Liver (tissue), 9 donors: ENCODE measurements around the gene TGIF2. TPM values are rescaled to one million over a fixed set of nuclear protein-coding genes. Genes with fewer than 3 reads are reported as not detected.

Source experiments
- DNase-seq: peaks from one replicate; pipeline ENCODE4 v3.0.0-alpha.2; 2017; ENCODE audit warnings: low spot score
- H3K27ac ChIP-seq, 2 donors: one replicate each; pipeline ENCODE4 v1.7.0; 2013; ENCODE audit warnings: inconsistent platforms in 2 of 2, low read length in 2 of 2, control low read depth in 1 of 2, low read depth in 1 of 2, mild to moderate bottlenecking in 1 of 2
- H3K27me3 ChIP-seq, 4 donors: one replicate each; pipeline versions ENCODE4 v1.6.1 to v1.7.0; 2013; ENCODE audit warnings: low read length in 3 of 4, inconsistent platforms in 1 of 4, mild to moderate bottlenecking in 1 of 4, moderate library complexity in 1 of 4; ENCODE audit not compliant: control insufficient read depth in 4 of 4, insufficient read depth in 4 of 4
- H3K36me3 ChIP-seq, 4 donors: one replicate each; pipeline versions ENCODE4 v1.6.1 to v1.7.0; 2013; ENCODE audit warnings: low read length in 3 of 4, mild to moderate bottlenecking in 3 of 4, low read depth in 1 of 4, moderate library complexity in 1 of 4; ENCODE audit not compliant: control insufficient read depth in 4 of 4, insufficient read depth in 3 of 4
- H3K4me1 ChIP-seq, 4 donors: one replicate each; pipeline versions ENCODE4 v1.6.1 to v1.7.0; 2013; ENCODE audit warnings: low read length in 3 of 4, mild to moderate bottlenecking in 3 of 4, moderate library complexity in 1 of 4; ENCODE audit not compliant: control insufficient read depth in 4 of 4, insufficient read depth in 4 of 4
- H3K4me3 ChIP-seq, 3 donors: one replicate each; pipeline versions ENCODE4 v1.6.1 to v1.7.0; 2013; ENCODE audit warnings: low read length in 3 of 3, control low read depth in 1 of 3, low read depth in 1 of 3, mild to moderate bottlenecking in 1 of 3
- H3K9ac ChIP-seq, 2 donors: one replicate each; pipeline ENCODE4 v1.7.0; 2013; ENCODE audit warnings: low read length in 2 of 2, mild to moderate bottlenecking in 2 of 2, moderate library complexity in 2 of 2, control low read depth in 1 of 2, low read depth in 1 of 2
- H3K9me3 ChIP-seq, 4 donors: one replicate each; pipeline versions ENCODE4 v1.6.1 to v1.7.0; 2013; ENCODE audit warnings: low read length in 3 of 4; ENCODE audit not compliant: control insufficient read depth in 4 of 4
- ATF3 ChIP-seq: IDR thresholded peaks from 2 replicates; pipeline ENCODE4 v1.6.1; 2016; ENCODE audit warnings: antibody characterized with exemption
- CTCF ChIP-seq: fragments of 150-350 bp; IDR thresholded peaks from 2 replicates; pipeline ENCODE4 v1.5.1; 2017; ENCODE audit warnings: improper control_type of control experiment, low read depth, low read length; ENCODE audit not compliant: missing input control
- EGR1 ChIP-seq, 2 donors: IDR thresholded peaks; 2 replicates each; pipeline ENCODE4 v1.6.1; 2016 to 2018; ENCODE audit warnings: antibody characterized with exemption in 2 of 2, low read depth in 2 of 2
- FOXA1 ChIP-seq: IDR thresholded peaks from 2 replicates; pipeline ENCODE4 v1.6.1; 2016; ENCODE audit warnings: antibody characterized with exemption
- GABPA ChIP-seq, 2 donors: IDR thresholded peaks in 1 of 2; conservative IDR thresholded peaks in 1 of 2; 2 replicates each; pipeline ENCODE4 v1.6.1; 2016; ENCODE audit warnings: antibody characterized with exemption in 2 of 2, mild to moderate bottlenecking in 1 of 2, moderate library complexity in 1 of 2
- HNF4A ChIP-seq, 2 donors: conservative IDR thresholded peaks; 2 replicates each; pipeline ENCODE4 v1.6.1; 2016; ENCODE audit warnings: antibody characterized with exemption in 2 of 2, mild to moderate bottlenecking in 2 of 2
- HNF4G ChIP-seq: IDR thresholded peaks from 2 replicates; pipeline ENCODE4 v1.6.1; 2016; ENCODE audit warnings: antibody characterized with exemption
- JUND ChIP-seq, 2 donors: IDR thresholded peaks; 2 replicates each; pipeline ENCODE4 v1.6.1; 2016; ENCODE audit warnings: antibody characterized with exemption in 2 of 2
- NR2F2 ChIP-seq: IDR thresholded peaks from 2 replicates; pipeline ENCODE4 v1.6.1; 2016; ENCODE audit warnings: antibody characterized with exemption
- RAD21 ChIP-seq, 2 donors: IDR thresholded peaks; 2 replicates each; pipeline ENCODE4 v1.6.1; 2016; ENCODE audit warnings: antibody characterized with exemption in 2 of 2, mild to moderate bottlenecking in 2 of 2
- RXRA ChIP-seq, 2 donors: IDR thresholded peaks; 2 replicates each; pipeline ENCODE4 v1.6.1; 2017 to 2018; ENCODE audit warnings: antibody characterized with exemption in 2 of 2, mild to moderate bottlenecking in 1 of 2
- SP1 ChIP-seq: IDR thresholded peaks from 2 replicates; pipeline ENCODE4 v1.6.1; 2018; ENCODE audit warnings: antibody characterized with exemption, mild to moderate bottlenecking
- TAF1 ChIP-seq: conservative IDR thresholded peaks from 2 replicates; pipeline ENCODE4 v1.6.1; 2016; ENCODE audit warnings: antibody characterized with exemption, mild to moderate bottlenecking
- YY1 ChIP-seq: IDR thresholded peaks from 2 replicates; pipeline ENCODE4 v1.6.1; 2016; ENCODE audit warnings: antibody characterized with exemption, mild to moderate bottlenecking
- ZBTB33 ChIP-seq: IDR thresholded peaks from 2 replicates; pipeline ENCODE4 v1.6.1; 2016; ENCODE audit warnings: antibody characterized with exemption
- WGBS: extraction: QIAGEN DNeasy Blood & Tissue Kit; methylation state at CpG from one replicate; pipeline ENCODE4 v1.1.7; 2013; 5-methylcytosine and 5-hydroxymethylcytosine counted together
- polyA plus RNA-seq, 2 donors: library from polyadenylated mRNA; stranded (reverse) in 1 of 2; unstranded in 1 of 2; fragments of 200-250 nt in 1 of 2; fragments of >200 nt in 1 of 2; fragmentation: Nextera tagmentation in 1 of 2; extraction: Ambion mirVana in 1 of 2; gene quantifications; one replicate each; pipeline versions ENCODE4 v1.2.1 to v1.2.3, GENCODE V29; 2013 to 2015
- total RNA-seq, 2 donors: library from RNA; depleted of rRNA; stranded (reverse); fragments of >200 nt; gene quantifications; one replicate each; pipeline ENCODE4 v1.2.3, GENCODE V29; 2014
- donor health status: healthy.
- donor health status: healthy.
- donor health status: healthy.
- donor health status: healthy.
- donor health status: healthy.

Gene TGIF2
- total and polyA plus RNA-seq, 4 donors = 3.7 to 7.9 (median 4.3) TPM

GRCh38 chr20:36541227-36541767 is 32.1 kb upstream of the TGIF2 start, which contains the start of gene MYL9:
Gene MYL9, plus strand, starts transcription at chr20:36541519. Its CDS starts 3,366 bp downstream, at chr20:36544885.
- H3K4me1 ChIP-seq = peaks cover 0 to 8% (median 0%) of the 10 kb centered on the region in 4 donors
- TF ChIP-seq HNF4A (conservative IDR thresholded peaks at IDR 0.05) = no peak
- TF ChIP-seq YY1 = no peak
- no peak for TF ChIP-seq GABPA (IDR thresholded peaks at IDR 0.05 in 1 of 2, conservative IDR thresholded peaks at IDR 0.05 in 1 of 2)
- TF ChIP-seq ZBTB33 = no peak
- no peak for TF ChIP-seq JUND (IDR thresholded peaks at IDR 0.05)
- TF ChIP-seq EGR1 (IDR thresholded peaks at IDR 0.05; ENCODE audit: low read depth in 2 of 2) = no peak
- no peak for TF ChIP-seq TAF1
- TF ChIP-seq ATF3 = no peak
- no peak for TF ChIP-seq CTCF
- no peak for TF ChIP-seq RAD21 (IDR thresholded peaks at IDR 0.05)
- no peak for TF ChIP-seq FOXA1
- no peak for TF ChIP-seq SP1
- no peak for TF ChIP-seq HNF4G
- WGBS = 23% methylated on average over 41 of the region's 41 CpGs

GRCh38 chr20:36541768-36542488 is 31.5 kb upstream of the TGIF2 start:
- WGBS = 68% methylated on average over 14 of the region's 14 CpGs
- Histone ChIP-seq H3K4me3 (peak overlapping the region in 1 of 3 donors; percentile 18), H3K9me3 (no peaks in the 10 kb centered on the region), H3K36me3 (no peaks in the 10 kb centered on the region), H3K27ac (peak overlapping the region; percentile 57 to 79), H3K27me3 (no peaks in the 10 kb centered on the region), H3K4me1 (peaks cover 0 to 8% (median 0%) of the 10 kb centered on the region in 4 donors), H3K9ac (no peak overlapping the region)
- DNase-seq = no peak
- TF ChIP-seq TAF1 (no peak), RXRA (IDR thresholded peaks at IDR 0.05) (peak in 1 of 2 donors; percentile 5), NR2F2 (peak; percentile 32)

More at GRCh38 chr20:36541227-36541767, 32.1 kb upstream of the TGIF2 start, which contains the start of gene MYL9:
- Histone ChIP-seq H3K27me3 (no peaks in the 10 kb centered on the region), H3K36me3 (no peaks in the 10 kb centered on the region), H3K27ac (peak within 1 kb of the TSS; percentile 57 to 79), H3K9ac (no peak within 1 kb of the TSS), H3K4me3 (peak within 1 kb of the TSS in 1 of 3 donors; percentile 18), H3K9me3 (no peaks in the 10 kb centered on the region)
- no peak for DNase-seq
